ENCODE results near the gene LRRC8D.

LRRC8D gene

GRCh38 chr1:89834083-89834704 is 13.4 kb downstream of the LRRC8D start:
- DNase-seq, result no peak

GRCh38 chr1:89836252-89837035 is 15.6 kb downstream of the LRRC8D start:
- DNase-seq, result no peak

- DNase-seq, result no peak
Observed at GRCh38 chr1:89837036-89837481, 16.2 kb downstream of the LRRC8D start.

- no peak for DNase-seq
Observed at GRCh38 chr1:89837510-89837909, 16.7 kb downstream of the LRRC8D start.

GRCh38 chr1:89839516-89839915 is 18.7 kb downstream of the LRRC8D start:
- DNase-seq, result no peak

GRCh38 chr1:89841507-89841906 is 20.7 kb downstream of the LRRC8D start:
- DNase-seq, result no peak

- DNase-seq, result no peak
Observed at GRCh38 chr1:89842567-89843272, 21.9 kb downstream of the LRRC8D start.

- DNase-seq, result peak; percentile 69
Observed at GRCh38 chr1:89843273-89844130, 22.7 kb downstream of the LRRC8D start.

GRCh38 chr1:89844241-89844807 is 23.5 kb downstream of the LRRC8D start:
- DNase-seq, result peak; percentile 13

GRCh38 chr1:89844860-89845259 is 24.0 kb downstream of the LRRC8D start:
- DNase-seq, result no peak

GRCh38 chr1:89847191-89847729 is 26.4 kb downstream of the LRRC8D start:
- DNase-seq, result no peak

GRCh38 chr1:89850844-89851415 is 30.1 kb downstream of the LRRC8D start:
- DNase-seq, result no peak

GRCh38 chr1:89854140-89854539 is 33.3 kb downstream of the LRRC8D start:
- no peak for DNase-seq

- DNase-seq, result no peak
Observed at GRCh38 chr1:89855413-89856123, 34.7 kb downstream of the LRRC8D start.

GRCh38 chr1:89863165-89863830 is 42.5 kb downstream of the LRRC8D start:
- DNase-seq, result no peak

GRCh38 chr1:89865498-89866382 is 44.9 kb downstream of the LRRC8D start:
- no peak for DNase-seq

- DNase-seq, result no peak
Observed at GRCh38 chr1:89866568-89866967, 45.7 kb downstream of the LRRC8D start.

- no peak for DNase-seq
Observed at GRCh38 chr1:89870998-89871397, 50.2 kb downstream of the LRRC8D start.

GRCh38 chr1:89871768-89872473 is 51.1 kb downstream of the LRRC8D start:
- DNase-seq, result no peak

All from activated effector memory CD4-positive, alpha-beta T cell treated with Interleukin-2 at 50 U/mL for 16 hours (primary cell).